Skeletal muscle satellite cell (primary cell): Measurements from ENCODE around the gene GPATCH8.
"Not testable (repeated sequence)": the region's sequence is repeated elsewhere in the genome, so short reads cannot be mapped to it uniquely, and the experiment has no call there.

Experiments
- H3K27me3 ChIP-seq: 2 replicates; pipeline ENCODE4 v1.7.0; 2013; ENCODE audit warnings: low read length; ENCODE audit not compliant: control insufficient read depth, insufficient read depth
- H3K36me3 ChIP-seq: 2 replicates; pipeline ENCODE4 v1.7.0; 2013; ENCODE audit warnings: mild to moderate bottlenecking, control low read depth, low read length; ENCODE audit not compliant: insufficient read depth
- H3K4me1 ChIP-seq: 2 replicates; pipeline ENCODE4 v1.7.0; 2013; ENCODE audit warnings: low read length; ENCODE audit not compliant: control insufficient read depth, insufficient read depth
- H3K4me2 ChIP-seq: 2 replicates; pipeline ENCODE4 v1.7.0; 2013; ENCODE audit warnings: mild to moderate bottlenecking, low read length
- H3K4me3 ChIP-seq: 2 replicates; pipeline ENCODE4 v1.7.0; 2013; ENCODE audit warnings: low read length
- H3K9ac ChIP-seq: 2 replicates; pipeline ENCODE4 v1.7.0; 2013; ENCODE audit warnings: mild to moderate bottlenecking, low read depth, low read length, moderate library complexity
- H3K9me3 ChIP-seq: replicated peaks from 2 replicates; pipeline ENCODE4 v1.7.0; 2013; ENCODE audit warnings: mild to moderate bottlenecking, control low read depth, low read length

The GPATCH8 gene

DNA sequence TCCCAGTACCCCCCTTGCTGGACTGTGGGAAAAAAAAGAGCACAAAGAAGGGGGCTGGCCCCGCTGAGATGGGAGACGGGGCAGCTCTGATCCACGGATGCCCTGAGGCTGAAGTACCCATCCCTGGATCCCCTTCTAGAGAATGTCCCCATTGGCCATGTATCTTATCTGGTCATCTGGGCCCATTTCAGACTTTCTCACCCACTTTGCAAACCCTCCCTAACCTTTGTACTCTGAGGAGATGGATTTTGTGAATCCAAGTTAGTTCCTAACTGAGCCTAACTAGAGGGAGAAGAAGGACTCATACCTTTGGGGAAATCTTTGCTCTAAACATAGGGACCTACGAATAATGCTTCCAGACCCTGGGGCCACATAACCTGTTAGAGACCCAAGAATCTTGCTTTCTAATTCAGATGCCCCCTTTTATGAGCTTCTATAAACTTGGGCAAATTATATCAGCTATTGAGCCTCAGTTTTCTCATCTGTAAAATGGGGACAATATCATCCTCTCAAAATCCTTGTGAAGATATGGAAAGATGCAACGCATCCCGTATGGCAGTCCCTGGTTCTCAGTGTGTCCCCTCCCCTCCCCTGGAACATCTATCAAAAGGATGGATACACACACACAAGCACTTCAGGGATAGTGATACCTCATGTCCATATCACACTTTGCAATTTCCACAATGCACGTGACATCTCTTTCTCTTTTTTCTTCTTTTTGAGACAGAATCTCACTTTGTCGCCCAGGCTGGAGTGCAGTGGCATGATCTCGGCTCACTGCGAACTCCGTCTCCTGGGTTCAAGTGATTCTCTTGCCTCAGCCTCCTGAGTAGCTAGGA is 37.3 kb upstream of the GPATCH8 start:
- Histone ChIP-seq H3K9me3 (no peaks in the 10 kb centered on the region), H3K9ac (no peak overlapping the region), H3K4me2 (no peak overlapping the region), H3K36me3 (no peaks in the 10 kb centered on the region), H3K4me3 (no peak overlapping the region), H3K27me3 (no peaks in the 10 kb centered on the region), H3K4me1 (peaks cover 50% of the 10 kb centered on the region)

DNA sequence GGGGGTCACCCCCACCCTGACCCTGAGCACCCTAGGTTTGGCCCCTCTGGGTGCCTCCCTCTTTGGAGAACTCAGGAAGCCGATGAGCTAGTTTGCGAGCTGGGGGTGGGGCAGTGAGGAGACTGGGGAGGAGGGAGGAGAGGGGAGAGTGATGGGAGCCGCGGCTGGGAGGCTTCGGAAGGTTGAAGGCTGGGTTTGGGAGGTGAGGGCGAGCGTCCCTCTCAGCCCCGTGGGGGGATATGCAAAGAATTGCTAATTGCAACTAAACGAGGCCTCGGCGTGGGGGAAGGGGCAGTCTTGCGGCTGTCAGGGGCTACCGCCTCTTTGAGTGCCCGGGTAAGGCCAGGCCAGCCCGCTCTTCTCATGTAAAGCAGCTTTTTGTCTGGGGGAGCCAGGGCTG is 36.5 kb upstream of the GPATCH8 start:
- H3K4me3 ChIP-seq: no peak overlapping the region
- H3K4me1 ChIP-seq: peaks cover 43% of the 10 kb centered on the region
- no peaks in the 10 kb centered on the region for H3K27me3 ChIP-seq
- no peak overlapping the region for H3K4me2 ChIP-seq
- H3K9ac ChIP-seq: no peak overlapping the region
- H3K9me3 ChIP-seq: no peaks in the 10 kb centered on the region
- H3K36me3 ChIP-seq: no peaks in the 10 kb centered on the region

DNA sequence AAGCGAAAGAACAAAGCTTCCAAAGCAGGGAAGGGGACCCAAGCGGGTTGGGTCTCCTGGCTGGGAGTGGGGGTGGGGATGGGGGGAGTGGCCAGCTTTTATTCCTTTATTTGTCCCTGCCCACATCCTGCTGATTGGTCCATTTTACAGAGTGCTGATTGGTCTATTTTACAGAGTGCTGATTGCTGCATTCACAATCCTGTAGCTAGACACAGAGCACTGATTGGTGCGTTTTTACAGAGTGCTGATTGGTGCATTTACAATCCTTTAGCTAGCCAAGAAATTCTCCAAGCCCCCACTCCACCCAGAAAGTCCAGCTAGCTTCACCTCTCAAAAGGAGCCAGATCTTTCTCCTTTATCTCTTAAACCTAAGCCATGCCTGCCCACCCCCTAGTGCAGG is 34.7 kb upstream of the GPATCH8 start:
- H3K27me3 ChIP-seq, H3K4me3 ChIP-seq, H3K9me3 ChIP-seq, H3K4me2 ChIP-seq, H3K36me3 ChIP-seq, H3K9ac ChIP-seq: not testable (repeated sequence)
- peaks cover 31% of the 10 kb centered on the region for H3K4me1 ChIP-seq

DNA sequence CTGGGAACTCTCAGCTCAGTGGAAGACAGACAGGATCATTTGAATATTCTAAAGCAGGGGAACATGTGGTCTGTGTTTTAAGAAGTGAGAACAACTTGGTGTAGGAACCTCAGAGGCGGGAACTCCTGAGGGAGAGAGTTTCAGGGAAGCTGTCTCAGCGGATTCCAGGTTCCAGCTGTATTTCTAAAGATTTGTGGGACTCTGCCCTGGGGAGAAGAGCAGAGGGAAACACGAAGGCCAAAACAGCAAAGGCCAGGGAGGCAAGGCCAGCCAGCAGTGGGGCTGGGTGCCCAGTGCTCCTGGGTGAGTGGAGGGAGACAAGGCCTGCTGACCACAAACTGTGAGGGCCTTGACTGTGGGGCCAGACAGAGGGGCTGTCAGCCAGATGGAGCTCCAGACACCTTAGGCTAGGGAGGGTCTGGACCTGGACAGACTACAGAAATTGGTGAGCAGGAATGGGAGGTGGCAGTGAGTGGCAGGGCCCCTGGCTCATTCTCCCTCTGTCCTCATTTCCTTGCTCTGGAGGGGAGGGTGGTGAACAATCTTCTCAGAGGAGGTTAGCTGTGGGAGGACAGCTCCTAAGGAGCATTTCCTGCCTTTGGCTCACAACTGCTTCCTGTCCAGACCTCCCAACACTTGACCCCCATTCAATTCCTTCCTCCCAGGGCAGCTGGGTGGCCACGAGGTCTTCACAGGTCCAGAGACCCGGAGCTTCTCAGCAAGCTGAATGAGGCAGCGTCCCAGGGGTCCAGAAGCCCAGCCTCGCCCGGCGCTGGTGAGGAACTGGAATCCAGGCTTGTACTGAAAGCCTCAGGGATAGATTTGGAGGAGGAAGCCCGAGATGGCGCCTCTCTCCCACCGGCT is 33.1 kb upstream of the GPATCH8 start:
- Histone ChIP-seq H3K9ac (peak overlapping the region; percentile 36), H3K4me2 (no peak overlapping the region), H3K9me3 (no peaks in the 10 kb centered on the region), H3K36me3 (no peaks in the 10 kb centered on the region), H3K4me3 (no peak overlapping the region), H3K4me1 (peaks cover 16% of the 10 kb centered on the region), H3K27me3 (peaks cover 3% of the 10 kb centered on the region)

DNA sequence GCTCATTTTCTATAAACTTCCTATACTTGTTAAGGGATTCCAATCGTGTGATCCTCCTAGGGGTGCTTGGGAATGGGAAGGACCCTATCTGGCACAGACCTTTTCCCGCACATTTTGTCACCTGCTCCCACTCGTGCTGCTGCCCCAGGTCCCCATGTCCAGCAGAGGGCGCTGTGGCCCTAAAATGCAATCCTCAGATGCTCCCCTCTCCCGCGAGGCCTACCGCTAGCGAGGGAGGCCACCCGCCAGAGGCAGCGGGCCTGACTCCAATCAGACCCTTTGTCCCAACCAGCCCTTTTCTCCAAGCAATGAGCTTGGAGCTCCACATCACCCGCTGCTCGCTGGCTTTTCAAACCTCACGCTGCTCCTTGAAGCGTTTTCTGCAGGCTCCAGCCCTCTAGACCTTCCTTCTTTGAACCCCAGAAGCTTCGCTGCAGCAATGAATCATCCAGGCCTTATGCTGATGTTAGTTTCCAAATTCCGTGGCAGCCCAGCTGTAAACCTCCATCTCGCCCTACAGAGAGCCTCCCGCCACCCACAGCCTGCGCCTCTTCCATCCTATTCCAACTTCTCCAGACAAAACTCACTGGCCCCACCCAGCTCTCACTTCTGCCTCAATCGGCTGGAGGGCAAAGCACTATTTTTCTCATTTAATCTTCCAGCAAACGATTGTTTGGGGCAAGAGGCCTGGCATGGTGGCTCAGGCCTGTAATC is 30.5 kb upstream of the GPATCH8 start:
- H3K4me2 ChIP-seq: peak overlapping the region; percentile 66
- no peaks in the 10 kb centered on the region for H3K36me3 ChIP-seq
- H3K9me3 ChIP-seq: no peaks in the 10 kb centered on the region
- peaks cover 16% of the 10 kb centered on the region for H3K4me1 ChIP-seq
- H3K27me3 ChIP-seq: peaks cover 3% of the 10 kb centered on the region
- H3K4me3 ChIP-seq: peak overlapping the region; percentile 33
- peak overlapping the region; percentile 52 for H3K9ac ChIP-seq

DNA sequence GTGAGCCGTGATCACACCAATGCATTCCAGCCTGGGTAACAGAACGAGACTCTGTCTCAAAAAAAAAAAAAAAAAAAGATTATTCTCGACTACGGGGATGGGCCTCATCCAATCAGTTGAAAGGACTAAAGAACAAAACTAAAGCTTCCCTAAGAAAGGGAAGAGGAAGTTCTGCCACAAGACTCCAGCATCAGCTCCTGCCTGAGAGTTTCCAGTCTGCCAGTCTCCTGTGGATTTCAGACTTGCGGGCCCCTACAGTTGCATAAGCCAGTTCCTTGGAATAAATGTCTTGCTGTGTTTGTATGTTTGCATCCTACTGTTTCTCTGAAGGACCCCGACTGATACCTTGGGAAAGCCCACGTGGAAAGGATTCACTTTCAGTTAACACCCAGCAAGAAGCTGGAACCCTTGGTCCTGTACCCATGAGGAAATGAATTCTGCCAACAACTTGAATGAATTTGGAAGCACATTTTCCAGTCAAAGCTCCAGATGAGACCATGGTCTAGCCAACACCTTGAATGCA is 27.8 kb upstream of the GPATCH8 start:
- H3K36me3 ChIP-seq: no peaks in the 10 kb centered on the region
- no peak overlapping the region for H3K4me2 ChIP-seq
- peaks cover 7% of the 10 kb centered on the region for H3K4me1 ChIP-seq
- H3K27me3 ChIP-seq: peaks cover 3% of the 10 kb centered on the region
- H3K9me3 ChIP-seq: no peaks in the 10 kb centered on the region
- no peak overlapping the region for H3K4me3 ChIP-seq
- no peak overlapping the region for H3K9ac ChIP-seq

DNA sequence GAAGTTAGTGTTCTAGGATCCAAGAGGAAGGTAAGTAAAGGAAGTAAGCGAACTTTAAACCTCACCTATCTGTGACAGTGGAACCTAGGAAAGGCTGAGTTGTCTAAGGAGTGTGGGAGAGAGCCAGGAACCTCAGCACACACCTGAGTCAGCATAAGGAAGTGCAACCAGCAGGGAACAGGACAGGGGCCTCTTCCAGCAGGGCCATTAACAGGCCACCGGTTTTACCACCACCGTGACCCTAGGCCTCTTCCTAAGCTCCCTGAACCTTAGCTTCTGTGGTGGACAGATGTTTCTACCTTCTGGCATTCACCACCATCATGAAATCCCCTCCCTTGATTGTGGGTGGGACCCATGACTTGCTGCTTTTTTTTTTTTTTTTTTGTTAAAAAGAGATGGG is 26.7 kb upstream of the GPATCH8 start:
- Histone ChIP-seq H3K4me2 (no peak overlapping the region), H3K4me3 (no peak overlapping the region), H3K4me1 (peaks cover 6% of the 10 kb centered on the region), H3K9me3 (no peaks in the 10 kb centered on the region), H3K9ac (no peak overlapping the region), H3K27me3 (peaks cover 3% of the 10 kb centered on the region), H3K36me3 (no peaks in the 10 kb centered on the region)

DNA sequence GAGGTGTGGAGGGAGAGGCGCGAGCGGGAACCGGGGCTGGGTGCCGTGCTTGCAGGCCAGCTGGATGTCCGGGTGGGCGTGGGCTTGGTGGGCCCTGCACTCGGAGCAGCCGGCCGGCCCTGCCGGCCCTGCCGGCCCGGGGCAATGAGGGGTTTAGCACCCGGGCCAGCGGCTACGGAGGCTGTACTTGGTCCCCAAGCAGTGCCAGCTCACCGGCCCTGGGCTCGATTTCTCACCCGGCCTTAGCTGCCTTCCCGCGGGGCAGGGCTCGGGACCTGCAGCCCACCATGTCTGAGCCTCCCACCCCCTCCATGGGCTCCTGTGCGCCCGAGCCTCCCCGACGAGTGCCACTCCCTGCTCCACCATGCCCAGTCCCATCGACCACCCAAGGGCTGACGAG is 24.7 kb upstream of the GPATCH8 start:
- H3K4me3 ChIP-seq: no peak overlapping the region
- H3K9ac ChIP-seq: no peak overlapping the region
- H3K36me3 ChIP-seq: no peaks in the 10 kb centered on the region
- H3K4me2 ChIP-seq: no peak overlapping the region
- no peaks in the 10 kb centered on the region for H3K9me3 ChIP-seq
- peaks cover 3% of the 10 kb centered on the region for H3K27me3 ChIP-seq
- H3K4me1 ChIP-seq: no peaks in the 10 kb centered on the region

DNA sequence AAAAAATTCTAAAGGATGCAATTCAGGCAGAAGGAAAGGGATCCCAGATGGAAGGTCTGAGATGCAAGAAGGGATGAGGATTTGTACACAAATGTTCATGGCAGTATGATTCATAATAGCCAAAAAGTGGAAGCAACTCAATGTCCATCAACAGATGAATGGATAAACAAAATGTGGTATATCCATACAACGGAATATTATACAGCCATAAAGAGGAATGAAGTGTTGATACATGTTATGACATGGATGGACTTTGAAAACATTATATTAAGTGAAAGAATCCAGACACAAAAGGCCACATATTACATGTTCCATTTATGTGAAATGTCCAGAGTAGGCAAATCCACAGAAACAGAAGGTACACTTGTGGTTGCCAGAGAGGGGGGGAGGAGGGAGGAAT is 23.9 kb upstream of the GPATCH8 start:
- Histone ChIP-seq H3K27me3 (peaks cover 3% of the 10 kb centered on the region), H3K36me3 (no peaks in the 10 kb centered on the region), H3K9ac (no peak overlapping the region), H3K4me3 (no peak overlapping the region), H3K4me1 (no peaks in the 10 kb centered on the region), H3K9me3 (no peaks in the 10 kb centered on the region), H3K4me2 (no peak overlapping the region)

DNA sequence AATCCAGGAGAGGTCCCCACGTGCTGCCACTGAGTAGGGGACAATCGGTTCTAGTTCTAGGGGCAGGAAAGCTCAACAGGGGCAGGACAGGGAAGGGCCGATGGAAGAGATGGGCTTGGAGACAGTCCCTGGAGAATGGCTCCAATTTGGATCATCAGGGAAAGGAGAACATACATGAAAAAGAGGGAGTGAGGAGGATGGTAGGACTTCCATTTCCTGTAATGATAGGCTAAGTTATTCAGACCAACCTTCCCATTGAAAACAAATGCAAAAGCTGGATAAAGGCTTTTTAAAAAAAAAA is 20.4 kb upstream of the GPATCH8 start:
- no peaks in the 10 kb centered on the region for H3K9me3 ChIP-seq
- H3K4me1 ChIP-seq: no peaks in the 10 kb centered on the region
- no peak overlapping the region for H3K4me3 ChIP-seq
- H3K36me3 ChIP-seq: no peaks in the 10 kb centered on the region
- H3K27me3 ChIP-seq: no peaks in the 10 kb centered on the region
- H3K9ac ChIP-seq: no peak overlapping the region
- no peak overlapping the region for H3K4me2 ChIP-seq

DNA sequence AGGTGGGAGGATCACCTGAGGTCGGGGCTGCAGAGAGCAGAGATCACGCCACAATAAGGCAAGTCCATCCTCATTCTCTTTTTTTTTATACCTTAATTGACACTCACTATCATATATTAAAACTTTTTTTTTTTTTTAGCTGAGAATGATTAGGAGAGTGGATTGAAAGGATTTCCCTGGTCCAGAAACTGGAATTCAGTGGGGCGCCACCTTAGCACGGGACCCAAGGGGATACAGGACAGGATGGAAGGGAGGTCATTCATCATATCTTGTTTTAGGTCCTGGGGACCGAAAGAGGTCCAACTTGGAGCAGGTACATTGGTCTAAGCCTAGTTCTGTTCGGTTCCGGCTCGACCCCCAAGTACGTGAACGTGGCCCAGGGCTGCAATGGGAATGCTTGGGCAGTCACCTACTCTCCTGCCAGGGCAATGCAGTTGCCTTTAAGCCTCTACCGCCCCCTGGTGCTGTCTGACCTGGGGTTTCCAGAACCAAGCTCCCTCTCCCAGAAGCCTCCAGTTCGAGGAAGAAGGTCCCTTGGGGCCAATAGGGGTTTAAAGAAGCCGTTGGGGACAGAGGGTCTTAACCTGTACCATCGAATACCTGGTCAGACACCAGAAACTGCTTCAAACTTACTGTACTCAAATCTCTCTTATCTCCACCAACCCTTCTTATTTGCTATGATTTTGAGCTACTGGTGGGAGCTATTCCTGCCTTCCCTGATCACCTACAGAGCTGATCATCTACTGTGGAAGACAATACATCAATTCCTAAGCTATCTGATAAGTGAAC is 19.9 kb upstream of the GPATCH8 start:
- Histone ChIP-seq H3K4me3 (no peak overlapping the region), H3K4me2 (no peak overlapping the region), H3K27me3 (no peaks in the 10 kb centered on the region), H3K36me3 (no peaks in the 10 kb centered on the region), H3K4me1 (peaks cover 3% of the 10 kb centered on the region), H3K9ac (no peak overlapping the region), H3K9me3 (no peaks in the 10 kb centered on the region)
